Osteoblast (primary cell): ENCODE measurements around the gene SRP68. TPM values are rescaled to one million over a fixed set of nuclear protein-coding genes. Genes with fewer than 3 reads are reported as not detected.
"Not testable (repeated sequence)": the region's sequence is repeated elsewhere in the genome, so short reads cannot be mapped to it uniquely, and the experiment has no call there.

Experiments used
- DNase-seq: peaks from one replicate; pipeline ENCODE4 v3.0.0; 2011; ENCODE audit warnings: low spot score, mixed read lengths; ENCODE audit not compliant: insufficient read length; ENCODE audit errors: missing footprints
- H2AFZ ChIP-seq: 2 replicates; pipeline ENCODE4 v1.6.0; 2011; ENCODE audit warnings: mild to moderate bottlenecking, low read length
- H3K27ac ChIP-seq: 2 replicates; pipeline ENCODE4 v1.5.1; 2011; ENCODE audit warnings: mild to moderate bottlenecking, low read depth, low read length, moderate library complexity
- H3K27me3 ChIP-seq: 2 replicates; pipeline ENCODE4 v1.6.0; 2012; ENCODE audit warnings: mild to moderate bottlenecking, control low read depth, inconsistent platforms, low read length, moderate library complexity; ENCODE audit not compliant: insufficient read depth
- H3K36me3 ChIP-seq: 2 replicates; pipeline ENCODE4 v1.5.1; 2011; ENCODE audit warnings: mild to moderate bottlenecking, low read length, control low read depth, moderate library complexity; ENCODE audit not compliant: insufficient read depth
- H3K4me1 ChIP-seq: 2 replicates; pipeline ENCODE4 v1.5.1; 2011; ENCODE audit warnings: mild to moderate bottlenecking, low read length, control low read depth, moderate library complexity; ENCODE audit not compliant: insufficient read depth
- H3K4me2 ChIP-seq: 2 replicates; pipeline ENCODE4 v1.6.0; 2011; ENCODE audit warnings: mild to moderate bottlenecking, low read length; ENCODE audit not compliant: insufficient read depth
- H3K4me3 ChIP-seq: fragments of 200-600 bp; sonication (generic); 3 replicates; pipeline ENCODE4 v1.5.1; 2012; ENCODE audit warnings: mild to moderate bottlenecking, low read length, inconsistent platforms; ENCODE audit not compliant: insufficient read depth
- H3K79me2 ChIP-seq: 2 replicates; pipeline ENCODE4 v1.6.0; 2012; ENCODE audit warnings: mild to moderate bottlenecking, low read length, control low read depth, inconsistent platforms; ENCODE audit not compliant: insufficient read depth
- H3K9me3 ChIP-seq: 2 replicates; pipeline ENCODE4 v1.5.1; 2011; ENCODE audit warnings: low read depth, low read length, control low read depth
- H4K20me1 ChIP-seq: 2 replicates; pipeline ENCODE4 v1.6.0; 2012; ENCODE audit warnings: mild to moderate bottlenecking, low read length, control low read depth; ENCODE audit not compliant: insufficient read depth
- CTCF ChIP-seq: IDR thresholded peaks from 2 replicates; pipeline ENCODE4 v1.5.1; 2011; ENCODE audit warnings: mild to moderate bottlenecking, low read depth, low read length, moderate library complexity; ENCODE audit errors: extremely low read depth
- total RNA-seq: library from RNA; depleted of rRNA; stranded (reverse); fragments of >200 nt; gene quantifications from 2 replicates; pipeline ENCODE4 v1.2.3, GENCODE V29; 2012

SRP68 gene
- total RNA-seq, 1 donor, result 25.3 TPM

- Histone ChIP-seq H3K36me3 (peaks cover 19% of the 10 kb centered on the region), H3K27ac (no peak overlapping the region), H3K27me3 (peaks cover 42% of the 10 kb centered on the region), H2AFZ (no peak overlapping the region), H3K4me2 (no peak overlapping the region), H4K20me1 (peaks cover 7% of the 10 kb centered on the region), H3K9me3 (no peaks in the 10 kb centered on the region), H3K4me1 (no peaks in the 10 kb centered on the region), H3K4me3 (no peak overlapping the region), H3K79me2 (no peaks in the 10 kb centered on the region)
- no peak for TF ChIP-seq CTCF
- DNase-seq, result no peak
These were observed 8.5 kb upstream of the SRP68 start for GRCh38 chr17:76080768-76081287.

- no peaks in the 10 kb centered on the region for H3K79me2 ChIP-seq
- DNase-seq, result peak; percentile 90
- peaks cover 48% of the 10 kb centered on the region for H3K27me3 ChIP-seq
- H3K4me2 ChIP-seq, result no peak overlapping the region
- no peaks in the 10 kb centered on the region for H3K9me3 ChIP-seq
- no peaks in the 10 kb centered on the region for H3K4me1 ChIP-seq
- peaks cover 7% of the 10 kb centered on the region for H4K20me1 ChIP-seq
- H3K27ac ChIP-seq, result no peak overlapping the region
- no peak overlapping the region for H2AFZ ChIP-seq
- H3K4me3 ChIP-seq, result no peak overlapping the region
- peaks cover 13% of the 10 kb centered on the region for H3K36me3 ChIP-seq
- peak; percentile 9 for TF ChIP-seq CTCF
These were observed 7.8 kb upstream of the SRP68 start for GRCh38 chr17:76079956-76080767.

GRCh38 chr17:76079535-76079955 lies 7.2 kb upstream of the SRP68 start:
- Histone ChIP-seq H4K20me1 (peaks cover 7% of the 10 kb centered on the region), H3K36me3 (peaks cover 8% of the 10 kb centered on the region), H3K4me2 (no peak overlapping the region), H3K79me2 (no peaks in the 10 kb centered on the region), H3K4me3 (no peak overlapping the region), H2AFZ (no peak overlapping the region), H3K27ac (no peak overlapping the region), H3K9me3 (no peaks in the 10 kb centered on the region), H3K4me1 (no peaks in the 10 kb centered on the region), H3K27me3 (peaks cover 54% of the 10 kb centered on the region)
- peak; percentile 88 for DNase-seq
- no peak for TF ChIP-seq CTCF

GRCh38 chr17:76078860-76079534 lies 6.7 kb upstream of the SRP68 start, which contains the start of gene ZACN:
Gene ZACN, plus strand, starts transcription at chr17:76079182. Its CDS starts 83 bp downstream, at chr17:76079265.
- TF ChIP-seq CTCF, result no peak

GRCh38 chr17:76078370-76078769 lies 6.1 kb upstream of the SRP68 start:
- not testable (repeated sequence) for H3K4me3 ChIP-seq, H2AFZ ChIP-seq, DNase-seq, H4K20me1 ChIP-seq, H3K79me2 ChIP-seq, H3K36me3 ChIP-seq, H3K4me1 ChIP-seq, H3K9me3 ChIP-seq, H3K27ac ChIP-seq, H3K4me2 ChIP-seq
- H3K27me3 ChIP-seq, result peaks cover 66% of the 10 kb centered on the region

More at GRCh38 chr17:76078860-76079534, 6.7 kb upstream of the SRP68 start, which contains the start of gene ZACN:
- Histone ChIP-seq H3K4me3 (no peak within 1 kb of the TSS), H3K27ac (no peak within 1 kb of the TSS), H3K36me3 (peaks cover 3% of the 10 kb centered on the region), H3K4me2 (no peak within 1 kb of the TSS), H3K4me1 (no peaks in the 10 kb centered on the region), H3K27me3 (peaks cover 60% of the 10 kb centered on the region), H3K9me3 (no peaks in the 10 kb centered on the region), H2AFZ (no peak within 1 kb of the TSS), H4K20me1 (peaks cover 7% of the 10 kb centered on the region), H3K79me2 (no peaks in the 10 kb centered on the region)
- peak; percentile 38 for DNase-seq
